Activated T-cell treated with anti-CD3 and anti-CD28 coated beads, Interleukin-2, amount 50 U/mL, for 48 hours (primary cell): ENCODE data around the gene PROKR1.
"Not testable (repeated sequence)": the region's sequence is repeated elsewhere in the genome, so short reads cannot be mapped to it uniquely, and the experiment has no call there.

Experiments
- DNase-seq, 2 experiments: peaks; one replicate each; pipeline ENCODE4 v3.0.0-alpha.2; 2020

Gene PROKR1

GRCh38 chr2:68643011-68643873 lies at the start of gene PROKR1:
PROKR1 (plus strand) TSS chr2:68643579; CDS start chr2:68645822, 2,243 bp downstream.
- DNase-seq: peak; percentile 36 to 50

DNA sequence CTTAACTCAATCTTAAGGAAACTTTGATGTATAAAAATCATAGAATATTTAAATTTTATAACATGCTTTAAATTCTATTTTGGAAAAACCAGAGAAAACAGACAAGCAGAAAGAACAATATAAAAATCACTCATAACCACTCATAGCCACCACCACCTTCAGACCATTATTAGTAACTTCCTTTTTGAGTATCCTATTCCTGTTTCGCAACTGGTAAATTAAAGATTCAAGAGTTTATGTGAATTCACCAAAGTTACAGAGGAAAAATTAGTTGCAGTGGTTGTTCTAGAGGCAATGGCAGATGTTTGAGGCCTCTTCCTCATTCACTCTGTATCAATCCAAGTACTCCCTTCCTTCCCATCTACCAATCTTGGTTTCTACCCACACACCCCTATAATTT lies 49.3 kb upstream of the PROKR1 start:
- DNase-seq: no peak

DNA sequence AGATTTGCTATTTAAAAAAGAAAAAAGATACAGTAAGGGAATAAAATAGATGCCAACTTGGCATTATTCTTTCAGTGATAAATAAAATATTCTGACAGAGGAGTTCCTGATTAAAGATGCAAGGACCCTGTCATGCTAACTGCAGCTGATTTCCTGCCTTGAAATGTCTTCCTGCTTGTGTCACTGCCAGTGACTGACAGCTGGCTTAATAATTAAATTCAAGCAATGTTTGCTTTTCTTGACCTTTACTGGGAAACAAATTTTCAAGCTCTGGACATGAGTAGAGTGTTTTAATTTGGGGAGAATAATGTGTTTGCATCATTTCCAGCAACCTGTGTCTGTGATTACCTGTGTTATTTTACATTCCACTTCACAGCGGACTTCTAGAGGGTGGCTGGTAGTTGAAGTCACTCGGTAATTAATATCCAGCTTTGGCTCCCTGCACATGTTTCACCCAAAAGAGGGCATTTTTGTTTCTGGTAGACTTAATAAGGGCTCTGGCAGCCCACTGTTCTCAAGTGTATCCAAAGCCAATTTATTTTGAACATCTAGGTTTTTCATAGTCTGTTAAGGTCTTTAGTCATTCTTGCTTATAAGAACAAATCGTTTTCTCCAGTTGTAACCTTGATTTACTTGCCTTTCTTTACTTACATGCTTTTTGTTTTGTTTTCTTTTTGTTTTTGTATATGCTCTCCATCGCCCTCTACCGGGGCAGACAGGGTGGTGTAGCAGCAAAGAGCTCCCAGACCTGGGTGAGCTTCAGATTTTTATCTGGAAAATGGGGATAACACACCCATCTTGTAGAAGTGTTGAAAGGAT lies 48.5 kb upstream of the PROKR1 start:
- DNase-seq: peak; percentile 65 to 66

DNA sequence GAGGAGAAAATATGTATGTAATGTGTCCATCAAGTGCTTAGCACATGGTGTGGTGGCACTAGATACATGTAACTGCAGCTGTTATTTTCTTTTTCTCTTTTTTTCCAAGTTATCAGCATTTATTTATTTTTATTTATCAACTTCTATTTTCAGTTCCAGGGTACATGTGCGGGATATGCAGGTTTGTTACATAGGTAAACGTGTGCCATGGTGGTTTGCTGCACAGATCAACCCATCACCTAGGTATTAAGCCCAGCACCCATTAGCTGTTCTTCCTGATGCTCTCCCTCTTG lies 47.9 kb upstream of the PROKR1 start:
- not testable (repeated sequence) for DNase-seq

DNA sequence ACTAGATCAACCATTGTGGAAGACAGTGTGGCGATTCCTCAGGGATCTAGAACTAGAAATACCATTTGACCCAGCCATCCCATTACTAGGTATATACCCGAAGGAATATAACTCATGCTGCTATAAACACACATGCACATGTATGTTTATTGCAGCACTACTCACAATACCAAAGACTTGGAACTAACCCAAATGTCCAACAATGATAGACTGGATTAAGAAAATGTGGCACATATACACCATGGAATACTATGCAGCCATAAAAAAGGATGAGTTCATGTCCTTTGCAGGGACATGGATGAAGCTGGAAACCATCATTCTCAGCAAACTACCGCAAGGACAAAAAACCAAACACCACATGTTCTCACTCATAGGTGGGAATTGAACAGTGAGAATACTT lies 42.9 kb upstream of the PROKR1 start:
- not testable (repeated sequence) for DNase-seq

DNA sequence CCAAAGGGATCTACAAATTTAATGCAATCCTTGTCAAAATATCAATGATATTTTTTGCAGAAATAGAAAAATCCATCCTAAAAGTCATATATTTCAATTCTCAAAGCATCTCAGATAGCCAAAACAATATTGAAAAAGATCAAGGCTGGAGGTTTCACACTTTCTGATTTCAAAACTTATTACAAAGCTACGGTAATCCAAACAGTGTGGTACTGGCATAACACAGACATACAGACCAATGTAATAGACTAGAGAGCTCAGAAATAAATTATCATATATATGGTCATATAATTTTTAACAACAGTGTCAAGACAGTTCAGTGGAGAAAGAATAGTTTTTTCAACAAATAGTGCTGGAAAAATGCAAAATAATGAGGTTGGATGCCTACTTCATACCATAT lies 40.3 kb upstream of the PROKR1 start:
- no peak for DNase-seq

GRCh38 chr2:68604077-68604476 lies 39.3 kb upstream of the PROKR1 start:
- DNase-seq: no peak

GRCh38 chr2:68605939-68606338 lies 37.4 kb upstream of the PROKR1 start:
- DNase-seq: no peak

GRCh38 chr2:68606759-68607158 lies 36.6 kb upstream of the PROKR1 start:
- DNase-seq: no peak

DNA sequence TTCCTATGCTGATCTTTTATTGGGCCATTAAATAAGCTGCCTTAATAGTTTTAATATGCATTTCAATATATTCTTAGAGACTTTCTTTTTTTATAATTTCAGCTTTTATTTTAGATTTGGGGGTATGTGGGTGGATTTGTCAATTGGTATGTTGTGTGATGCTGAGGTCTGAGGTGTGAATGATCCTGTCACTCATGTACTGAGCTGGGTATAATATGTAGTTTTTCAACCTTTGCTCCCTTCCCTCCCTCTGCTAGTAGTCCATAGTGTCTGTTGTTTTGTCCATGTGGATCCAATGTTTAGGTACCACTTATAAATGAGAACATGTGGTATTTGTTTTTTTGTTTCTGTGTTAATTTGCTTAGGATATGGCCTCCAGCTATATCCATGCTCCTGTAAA lies 35.5 kb upstream of the PROKR1 start:
- no peak for DNase-seq

- no peak for DNase-seq
Observed at GRCh38 chr2:68612765-68613519, 30.4 kb upstream of the PROKR1 start.

DNA sequence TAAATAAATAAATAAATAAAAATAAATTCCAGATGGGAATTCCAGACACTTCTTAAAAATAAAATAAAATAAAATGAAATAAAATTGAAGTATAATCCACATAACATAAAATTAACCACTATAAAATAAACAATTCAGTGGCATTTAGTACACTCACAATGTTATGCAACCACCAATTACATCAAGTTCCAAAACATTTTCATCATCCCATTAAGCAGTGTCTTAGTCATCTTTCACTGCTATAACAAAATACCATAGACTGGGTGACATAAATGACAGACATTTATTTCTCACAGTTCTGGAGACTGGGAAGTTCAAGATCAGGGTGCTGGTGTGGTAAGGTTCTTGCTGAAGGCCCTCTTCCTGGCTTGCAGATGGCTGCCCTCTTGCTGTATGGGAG lies 22.6 kb upstream of the PROKR1 start:
- no peak for DNase-seq

DNA sequence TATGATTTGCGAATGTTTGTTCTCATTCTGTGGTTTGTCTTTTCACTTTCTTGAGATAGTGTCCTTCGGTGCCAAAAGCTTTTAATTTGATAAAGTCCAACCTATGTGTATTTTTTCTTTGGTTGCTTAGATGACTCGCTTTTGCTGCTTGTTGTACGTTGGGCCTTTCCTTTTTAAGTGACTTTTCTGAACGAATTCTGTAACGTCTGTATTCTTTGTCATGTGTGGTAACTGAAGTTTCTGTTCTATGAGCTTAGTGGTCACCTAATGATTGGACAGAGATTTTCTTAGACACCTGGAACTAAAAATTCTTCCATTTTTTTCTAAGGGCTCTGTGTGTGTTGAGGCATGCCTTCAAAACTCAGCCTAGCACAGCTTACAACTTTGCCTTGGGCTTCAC lies 19.6 kb upstream of the PROKR1 start:
- DNase-seq: no peak

DNA sequence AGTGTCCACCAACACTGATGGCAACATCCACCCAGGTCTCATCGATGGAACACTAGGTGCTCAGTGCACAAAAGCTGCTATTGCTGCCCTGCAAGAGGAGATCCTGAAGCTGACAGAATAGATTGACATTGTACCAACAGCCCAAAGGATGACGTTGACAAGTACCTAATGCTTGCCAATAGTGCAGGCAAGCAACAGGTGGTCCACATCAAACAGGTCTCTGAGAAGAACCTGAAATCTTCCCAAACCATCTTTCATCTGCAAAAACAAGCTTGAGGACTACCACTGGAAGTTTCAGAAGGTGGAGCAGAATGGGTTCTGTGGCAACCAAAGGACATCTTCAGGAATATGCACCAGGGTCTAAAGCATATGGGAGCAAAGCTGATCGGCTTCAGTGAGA lies 15.8 kb upstream of the PROKR1 start:
- DNase-seq: no peak

GRCh38 chr2:68632021-68632420 lies 11.4 kb upstream of the PROKR1 start:
- DNase-seq: no peak

DNA sequence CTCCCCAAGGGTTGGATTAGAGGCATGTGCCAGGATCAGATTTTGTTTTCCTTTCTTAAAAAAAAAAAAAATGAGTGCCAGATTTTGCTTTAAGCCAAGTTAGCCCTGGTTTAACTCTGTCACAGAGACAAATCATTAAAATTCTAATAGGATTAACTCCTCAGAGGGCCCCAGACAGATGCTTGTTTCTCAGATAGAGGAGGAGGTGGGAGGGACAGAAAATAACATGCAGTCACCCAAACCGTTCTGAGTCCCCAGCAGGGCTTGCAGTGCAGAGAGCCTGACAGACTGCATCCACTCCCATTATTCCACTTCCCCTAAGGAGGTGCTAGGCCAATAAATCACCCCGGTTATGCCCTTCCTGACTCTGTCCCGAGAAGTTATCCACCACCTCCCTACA lies 6.3 kb upstream of the PROKR1 start:
- DNase-seq: no peak

DNA sequence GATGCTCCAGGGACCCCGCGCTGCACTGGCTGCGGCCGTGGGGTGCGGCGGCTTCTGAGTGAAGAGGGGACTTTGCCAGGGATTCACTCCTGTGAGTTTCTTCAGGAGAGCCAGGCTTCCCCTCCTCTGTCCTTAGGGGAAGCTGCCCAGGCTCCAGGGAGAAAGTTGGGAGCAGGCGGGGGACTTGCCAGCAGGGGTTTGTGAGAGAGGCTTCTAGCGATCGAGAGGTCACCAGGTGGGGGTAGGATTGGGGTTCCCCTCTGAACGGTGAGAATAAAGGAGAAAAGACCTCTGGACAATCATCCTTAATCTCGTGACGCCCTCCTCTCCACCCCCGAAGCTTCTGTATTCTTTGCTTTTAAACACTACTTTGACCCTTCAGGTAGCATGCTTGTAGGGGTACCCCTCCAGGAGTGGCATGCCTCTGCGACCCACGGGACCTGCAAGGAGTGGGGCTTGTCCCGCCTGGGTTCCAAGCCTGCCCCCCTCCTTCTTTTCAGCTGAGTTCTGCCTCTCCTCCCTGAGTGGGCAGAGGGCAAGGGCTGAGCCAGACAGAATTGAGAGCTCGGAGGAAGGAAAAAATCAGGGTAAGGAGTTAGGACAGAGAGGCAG lies 601 bp downstream of the PROKR1 start:
- peak in 1 of 2 experiments; percentile 38 for DNase-seq

- no peak for DNase-seq
Observed at GRCh38 chr2:68645523-68645922, 2.1 kb downstream of the PROKR1 start.

- no peak for DNase-seq
Observed at GRCh38 chr2:68646303-68646702, 2.9 kb downstream of the PROKR1 start.

GRCh38 chr2:68650645-68651044 lies 7.3 kb downstream of the PROKR1 start:
- DNase-seq: no peak

GRCh38 chr2:68653034-68653433 lies 9.7 kb downstream of the PROKR1 start:
- peak; percentile 59 to 63 for DNase-seq

- DNase-seq: peak; percentile 68 to 71
Observed at GRCh38 chr2:68653538-68653982, 10.2 kb downstream of the PROKR1 start.

DNA sequence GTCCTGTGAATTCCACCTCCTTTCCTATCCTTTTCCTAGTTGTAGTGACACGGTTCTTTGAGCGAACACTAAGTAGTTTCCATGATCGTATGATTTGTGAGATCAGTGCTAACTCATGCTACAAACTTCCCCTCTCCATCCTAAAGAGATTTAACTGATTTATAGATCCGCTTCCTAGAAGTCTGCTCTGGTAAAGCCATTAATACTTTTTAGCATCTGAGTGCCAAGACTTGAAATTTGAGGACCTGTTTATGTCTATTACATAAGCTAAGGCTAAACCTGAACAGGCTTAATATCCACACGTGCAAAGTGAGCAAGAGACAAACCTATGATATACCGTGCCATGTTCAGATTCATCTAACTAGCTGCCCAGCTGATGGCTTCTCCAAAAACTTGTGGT lies 14.9 kb downstream of the PROKR1 start:
- DNase-seq: no peak
